Neutrophil (primary cell): ENCODE data around the gene TREML4.

Experiments used
- H3K27ac ChIP-seq: fragments of 200-600 bp; sonication (generic); 2 replicates; pipeline ENCODE4 v1.5.1; 2016; ENCODE audit warnings: mild to moderate bottlenecking, moderate library complexity
- H3K27me3 ChIP-seq: fragments of 200-600 bp; sonication (generic); 2 replicates; pipeline ENCODE4 v1.6.0; 2016; ENCODE audit warnings: mild to moderate bottlenecking
- H3K36me3 ChIP-seq: fragments of 200-600 bp; sonication (generic); 2 replicates; pipeline ENCODE4 v1.5.1; 2017
- H3K4me1 ChIP-seq, 2 experiments: fragments of 200-600 bp in 1 of 2; sonication (generic) in 1 of 2; 1 replicate in 1 of 2; 2 replicates in 1 of 2; pipeline versions ENCODE4 v1.5.1 to v1.6.1; 2013 to 2016; ENCODE audit warnings: low read depth in 1 of 2, low read length in 1 of 2, mild to moderate bottlenecking in 1 of 2, moderate library complexity in 1 of 2; ENCODE audit not compliant: control insufficient read depth in 1 of 2, insufficient read depth in 1 of 2
- H3K4me3 ChIP-seq, 2 experiments: fragments of 200-600 bp in 1 of 2; sonication (generic) in 1 of 2; 1 replicate in 1 of 2; 2 replicates in 1 of 2; pipeline ENCODE4 v1.5.1; 2013 to 2016; ENCODE audit warnings: low read depth in 1 of 2, low read length in 1 of 2, mild to moderate bottlenecking in 1 of 2, moderate library complexity in 1 of 2
- H3K9me3 ChIP-seq: fragments of 200-600 bp; sonication (generic); 2 replicates; pipeline ENCODE4 v1.5.1; 2016
- CTCF ChIP-seq: fragments of 200-600 bp; sonication (generic); IDR thresholded peaks from 2 replicates; pipeline ENCODE4 v1.5.1; 2016; ENCODE audit warnings: antibody characterized with exemption

TREML4 gene

GRCh38 chr6:41209547-41210320, 18.4 kb upstream of the TREML4 start:
- Histone ChIP-seq H3K4me3 (no peak overlapping the region), H3K27ac (peak overlapping the region; percentile 27)

GRCh38 chr6:41214559-41215238, 13.4 kb upstream of the TREML4 start:
- Histone ChIP-seq H3K9me3 (no peaks in the 10 kb centered on the region), H3K27ac (no peak overlapping the region), H3K36me3 (no peaks in the 10 kb centered on the region), H3K27me3 (no peaks in the 10 kb centered on the region), H3K4me1 (peaks cover 9 to 10% of the 10 kb centered on the region in 2 experiments), H3K4me3 (no peak overlapping the region)
- TF ChIP-seq CTCF: no peak

More at GRCh38 chr6:41209547-41210320, 18.4 kb upstream of the TREML4 start:
- Histone ChIP-seq H3K36me3 (no peaks in the 10 kb centered on the region), H3K27me3 (no peaks in the 10 kb centered on the region), H3K9me3 (no peaks in the 10 kb centered on the region), H3K4me1 (peaks cover 9 to 10% of the 10 kb centered on the region in 2 experiments)
- no peak for TF ChIP-seq CTCF

- H3K36me3 ChIP-seq: no peaks in the 10 kb centered on the region
- no peak overlapping the region for H3K4me3 ChIP-seq
- no peak for TF ChIP-seq CTCF
Measured at GRCh38 chr6:41215777-41216176, 12.4 kb upstream of the TREML4 start.

GRCh38 chr6:41216616-41217015, 11.5 kb upstream of the TREML4 start:
- H3K36me3 ChIP-seq: no peaks in the 10 kb centered on the region
- H3K4me1 ChIP-seq: no peaks in the 10 kb centered on the region
- no peak overlapping the region for H3K27ac ChIP-seq
- no peaks in the 10 kb centered on the region for H3K9me3 ChIP-seq
- no peak overlapping the region for H3K4me3 ChIP-seq
- H3K27me3 ChIP-seq: no peaks in the 10 kb centered on the region
- no peak for TF ChIP-seq CTCF

More at GRCh38 chr6:41215777-41216176, 12.4 kb upstream of the TREML4 start:
- Histone ChIP-seq H3K27me3 (no peaks in the 10 kb centered on the region), H3K4me1 (no peaks in the 10 kb centered on the region), H3K9me3 (no peaks in the 10 kb centered on the region), H3K27ac (no peak overlapping the region)

GRCh38 chr6:41222045-41222444, 6.1 kb upstream of the TREML4 start:
- Histone ChIP-seq H3K27me3 (no peaks in the 10 kb centered on the region), H3K27ac (peak overlapping the region; percentile 70), H3K4me1 (peaks cover 19 to 25% of the 10 kb centered on the region in 2 experiments), H3K36me3 (no peaks in the 10 kb centered on the region), H3K4me3 (peak overlapping the region in 1 of 2 experiments; percentile 9), H3K9me3 (no peaks in the 10 kb centered on the region)
- no peak for TF ChIP-seq CTCF
